ENCODE data around the gene TNFRSF6B. TPM values are rescaled to one million over a fixed set of nuclear protein-coding genes. Genes with fewer than 3 reads are reported as not detected.
A peak's percentile ranks its signal among the peaks of the same experiment; 100 is the strongest.

Gene TNFRSF6B
- polyA plus RNA-seq, 1 of the 3 experiments (the other 2 are of a cell fraction): 9.4 TPM

- TF ChIP-seq SIN3A (IDR thresholded peaks at IDR 0.05; ENCODE audit: borderline replicate concordance, low read depth, low read length) (peak; percentile 27; the same call in 1 of the 2 replicates), MAX (IDR thresholded peaks at IDR 0.05; ENCODE audit: low read depth) (no peak), CTCF (IDR thresholded peaks at IDR 0.05) (no peak), YY1 (IDR thresholded peaks at IDR 0.05; ENCODE audit: low read depth) (no peak), GATA2 (CRISPR knock-in tag; IDR thresholded peaks at IDR 0.05) (no peak), GABPA (IDR thresholded peaks at IDR 0.05; ENCODE audit: low read depth) (no peak)
- H3K9me2 ChIP-seq: no peaks in the 10 kb centered on the region
- no peak overlapping the region for H3K4me2 ChIP-seq
- WGBS (ENCODE audit: low lambda C conversion rate): 96% methylated on average over 8 of the region's 21 CpGs
- peaks cover 12 to 19% of the 10 kb centered on the region in 2 experiments; a peak in 3 of 4 replicates for H3K4me1 ChIP-seq (ENCODE audit: control insufficient read depth in 1 of 2, insufficient read depth in 2 of 2, low read depth in 1 of 2, low read length in 1 of 2)
- H3K27ac ChIP-seq (ENCODE audit: low read depth in 2 of 2, low read length in 1 of 2): no peak overlapping the region; a peak in 1 of 4 replicates
- no peak overlapping the region for H3K9ac ChIP-seq
- no peak overlapping the region for H2AFZ ChIP-seq (ENCODE audit: low read depth)
- H3K36me3 ChIP-seq (replicated peaks in 1 of 2; ENCODE audit: control insufficient read depth in 1 of 2, insufficient read depth in 2 of 2, low read length in 1 of 2): peaks cover 0 to 9% of the 10 kb centered on the region in 2 experiments
- no peaks in the 10 kb centered on the region for H4K20me1 ChIP-seq (ENCODE audit: insufficient read depth)
- H3K9me3 ChIP-seq: no peaks in the 10 kb centered on the region
- H3K4me3 ChIP-seq (ENCODE audit: low read depth in 2 of 2, low read length in 1 of 2): no peak overlapping the region
- CTCF ChIA-PET: interaction anchor here (0.7 to 1.1 kb wide), 2 partner anchors 13 to 82 kb away, joined by 3 read pairs; no protein-coding TSS in a partner anchor
- POLR2A ChIA-PET: no interaction called here
- no peaks in the 10 kb centered on the region for H3F3A ChIP-seq (replicated peaks; ENCODE audit: insufficient read depth)
- H3K79me2 ChIP-seq (ENCODE audit: insufficient read depth): no peaks in the 10 kb centered on the region
- no peaks in the 10 kb centered on the region for H3K27me3 ChIP-seq (ENCODE audit: insufficient read depth)
- peak; percentile 30 for DNase-seq
Measured at GRCh38 chr20:63693733-63694583, 2.5 kb upstream of the TNFRSF6B start.

GRCh38 chr20:63694584-63695423, 1.6 kb upstream of the TNFRSF6B start:
- no peak overlapping the region for H3K4me3 ChIP-seq (ENCODE audit: low read depth in 2 of 2, low read length in 1 of 2)
- no peaks in the 10 kb centered on the region for H3K27me3 ChIP-seq (ENCODE audit: insufficient read depth)
- no peaks in the 10 kb centered on the region for H3K79me2 ChIP-seq (ENCODE audit: insufficient read depth)
- H4K20me1 ChIP-seq (ENCODE audit: insufficient read depth): no peaks in the 10 kb centered on the region
- no peaks in the 10 kb centered on the region for H3F3A ChIP-seq (replicated peaks; ENCODE audit: insufficient read depth)
- no peaks in the 10 kb centered on the region for H3K9me2 ChIP-seq
- no peak overlapping the region for H3K9ac ChIP-seq
- H3K4me2 ChIP-seq: no peak overlapping the region
- H2AFZ ChIP-seq (ENCODE audit: low read depth): no peak overlapping the region
- H3K27ac ChIP-seq (ENCODE audit: low read depth in 2 of 2, low read length in 1 of 2): no peak overlapping the region; a peak in 1 of 4 replicates
- TF ChIP-seq REST (IDR thresholded peaks at IDR 0.05; ENCODE audit: low read depth, low read length): no peak
- TF ChIP-seq FOXJ3 (CRISPR knock-in tag; IDR thresholded peaks at IDR 0.05): no peak
- TF ChIP-seq FOXM1 (IDR thresholded peaks at IDR 0.05; ENCODE audit: low read depth): no peak
- TF ChIP-seq EZH2phosphoT487 (IDR thresholded peaks at IDR 0.05; ENCODE audit: borderline replicate concordance, low read depth): no peak
- TF ChIP-seq GATA2 (CRISPR knock-in tag; IDR thresholded peaks at IDR 0.05): no peak
- TF ChIP-seq EP300 (IDR thresholded peaks at IDR 0.05; ENCODE audit: borderline replicate concordance in 1 of 2, low read depth in 1 of 2, low read length in 1 of 2): no peak
- TF ChIP-seq TEAD4 (IDR thresholded peaks at IDR 0.05; ENCODE audit: borderline replicate concordance, insufficient read depth): no peak
- no peak for TF ChIP-seq MAX (IDR thresholded peaks at IDR 0.05; ENCODE audit: low read depth)
- TF ChIP-seq USF1 (IDR thresholded peaks at IDR 0.05; ENCODE audit: borderline replicate concordance, low read depth): no peak
- TF ChIP-seq TCF12 (IDR thresholded peaks at IDR 0.05): no peak
- TF ChIP-seq TAF1 (IDR thresholded peaks at IDR 0.05; ENCODE audit: borderline replicate concordance, low read depth, low read length): no peak
- no peak for TF ChIP-seq ELF1 (IDR thresholded peaks at IDR 0.05)
- H3K36me3 ChIP-seq (replicated peaks in 1 of 2; ENCODE audit: control insufficient read depth in 1 of 2, insufficient read depth in 2 of 2, low read length in 1 of 2): peaks cover 0 to 9% of the 10 kb centered on the region in 2 experiments
- WGBS (ENCODE audit: low lambda C conversion rate): 100% methylated on average over 3 of the region's 37 CpGs
- CTCF ChIA-PET: interaction anchor here (0.7 to 1.1 kb wide), 2 partner anchors 12 to 81 kb away, joined by 3 read pairs; no protein-coding TSS in a partner anchor
- H3K9me3 ChIP-seq: no peaks in the 10 kb centered on the region
- POLR2A ChIA-PET: interaction anchor here (1.1 kb wide), 1 partner anchor 33 kb away, joined by 4 read pairs; no protein-coding TSS in a partner anchor
- peak; percentile 39 for DNase-seq
- peaks cover 19 to 20% of the 10 kb centered on the region in 2 experiments; a peak in 3 of 4 replicates for H3K4me1 ChIP-seq (ENCODE audit: control insufficient read depth in 1 of 2, insufficient read depth in 2 of 2, low read depth in 1 of 2, low read length in 1 of 2)

Measured in SK-N-SH (cell line).